SU-DHL-6 (cell line): ENCODE results near the gene AP1S3.

Experiments
- EZH2phosphoT487 ChIP-seq: fragments of 200-600 bp; sonication (generic), shearing (Covaris generic); conservative IDR thresholded peaks from 2 replicates; pipeline ENCODE4 v1.6.1; 2018; ENCODE audit warnings: mild to moderate bottlenecking, antibody characterized with exemption, low read length, moderate library complexity, mixed read lengths
- TF ChIP-seq, protein P1 (sequence below): fragments of 200-600 bp; sonication (generic); IDR thresholded peaks from one replicate; pipeline ENCODE4 v1.5.1; 2017; ENCODE audit warnings: antibody characterized with exemption, mild to moderate bottlenecking, low read length, moderate library complexity; ENCODE audit not compliant: insufficient read depth, poor library complexity, severe bottlenecking

GRCh38 chr2:223762853-223763252, 74.5 kb downstream of the AP1S3 start:
- TF ChIP-seq EZH2phosphoT487: no peak
- TF ChIP-seq, protein P1, sequence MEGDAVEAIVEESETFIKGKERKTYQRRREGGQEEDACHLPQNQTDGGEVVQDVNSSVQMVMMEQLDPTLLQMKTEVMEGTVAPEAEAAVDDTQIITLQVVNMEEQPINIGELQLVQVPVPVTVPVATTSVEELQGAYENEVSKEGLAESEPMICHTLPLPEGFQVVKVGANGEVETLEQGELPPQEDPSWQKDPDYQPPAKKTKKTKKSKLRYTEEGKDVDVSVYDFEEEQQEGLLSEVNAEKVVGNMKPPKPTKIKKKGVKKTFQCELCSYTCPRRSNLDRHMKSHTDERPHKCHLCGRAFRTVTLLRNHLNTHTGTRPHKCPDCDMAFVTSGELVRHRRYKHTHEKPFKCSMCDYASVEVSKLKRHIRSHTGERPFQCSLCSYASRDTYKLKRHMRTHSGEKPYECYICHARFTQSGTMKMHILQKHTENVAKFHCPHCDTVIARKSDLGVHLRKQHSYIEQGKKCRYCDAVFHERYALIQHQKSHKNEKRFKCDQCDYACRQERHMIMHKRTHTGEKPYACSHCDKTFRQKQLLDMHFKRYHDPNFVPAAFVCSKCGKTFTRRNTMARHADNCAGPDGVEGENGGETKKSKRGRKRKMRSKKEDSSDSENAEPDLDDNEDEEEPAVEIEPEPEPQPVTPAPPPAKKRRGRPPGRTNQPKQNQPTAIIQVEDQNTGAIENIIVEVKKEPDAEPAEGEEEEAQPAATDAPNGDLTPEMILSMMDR: no peak
